ELR (cell line): ENCODE results near the gene FAM219A.
"Not testable (repeated sequence)": the region's sequence is repeated elsewhere in the genome, so short reads cannot be mapped to it uniquely, and the experiment has no call there.

Experiments
- DNase-seq: peaks from one replicate; pipeline ENCODE4 v3.0.0-alpha.2; 2015; ENCODE audit warnings: low read depth

The FAM219A gene

GRCh38 chr9:34375901-34376595, 82.3 kb downstream of the FAM219A start:
- DNase-seq: peak; percentile 32

DNA sequence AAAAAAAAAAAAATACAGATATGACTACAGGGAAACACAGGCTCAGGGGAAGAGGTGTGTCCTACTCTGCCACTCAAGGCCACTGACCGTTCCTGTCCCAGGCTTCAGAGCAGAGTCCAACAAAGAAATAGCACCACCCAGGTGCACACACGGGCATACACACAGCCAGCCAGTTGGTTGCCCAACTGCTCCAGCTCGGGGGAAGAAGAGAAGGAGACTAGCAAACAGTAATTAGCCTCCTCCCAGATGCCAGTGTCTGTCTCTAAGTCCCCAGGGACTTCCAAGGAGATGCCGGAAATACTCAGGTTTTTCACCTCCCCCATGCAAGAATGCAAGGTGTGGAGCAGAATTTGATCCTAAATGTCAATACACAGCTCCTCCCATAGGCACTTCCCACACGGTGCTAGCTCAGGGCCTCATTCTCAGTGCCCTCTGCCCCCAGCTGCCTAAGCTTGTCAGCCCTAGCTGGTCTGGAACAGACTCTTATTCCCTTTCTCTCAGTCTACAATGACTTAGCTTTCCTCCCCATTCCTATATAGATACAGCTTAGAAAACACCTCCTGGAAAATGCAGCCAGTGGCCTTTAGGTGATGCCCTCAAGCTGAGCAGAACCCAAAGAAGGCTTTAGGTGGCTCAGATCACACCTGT, 83.3 kb downstream of the FAM219A start:
- no peak for DNase-seq

DNA sequence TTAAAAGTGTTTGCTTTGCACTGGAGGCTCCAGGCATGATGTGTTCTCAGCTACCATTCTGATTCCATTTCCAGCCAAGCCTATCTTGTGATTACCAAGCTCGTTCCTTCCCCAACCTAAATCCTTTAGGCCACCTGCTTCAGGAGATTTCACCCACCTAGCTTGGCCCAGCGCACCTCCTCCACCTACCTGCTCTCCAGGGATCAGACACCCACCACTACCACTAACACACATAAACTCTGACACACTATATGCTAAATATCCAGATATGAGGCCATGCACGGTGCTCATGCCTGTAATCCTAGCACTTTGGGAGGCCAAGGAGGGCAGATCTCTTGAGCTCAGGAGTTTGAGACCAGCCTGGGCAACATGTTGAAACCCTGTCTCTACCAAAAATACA, 84.0 kb downstream of the FAM219A start:
- no peak for DNase-seq

DNA sequence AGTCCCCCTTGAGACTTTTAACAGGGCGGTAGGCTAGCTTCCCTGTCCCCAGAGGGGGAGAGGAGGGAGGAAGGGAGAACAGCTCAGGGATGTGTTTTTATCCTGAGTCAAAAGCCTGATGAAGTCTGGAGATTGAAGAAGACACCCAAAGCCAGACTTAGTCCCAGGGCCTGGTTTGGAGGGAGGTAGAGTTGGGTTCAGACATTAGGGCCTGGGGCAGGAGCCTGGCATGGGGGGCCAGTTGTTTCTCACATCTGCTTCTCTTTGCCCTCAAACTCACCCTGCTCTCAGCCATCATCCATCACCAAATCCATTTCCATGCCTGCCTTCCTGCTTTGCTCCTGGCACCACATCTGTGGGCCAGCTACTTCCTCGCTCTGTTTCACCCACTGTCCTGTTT, 84.6 kb downstream of the FAM219A start:
- DNase-seq: no peak

- no peak for DNase-seq
Observed at GRCh38 chr9:34372467-34373011, 85.8 kb downstream of the FAM219A start.

DNA sequence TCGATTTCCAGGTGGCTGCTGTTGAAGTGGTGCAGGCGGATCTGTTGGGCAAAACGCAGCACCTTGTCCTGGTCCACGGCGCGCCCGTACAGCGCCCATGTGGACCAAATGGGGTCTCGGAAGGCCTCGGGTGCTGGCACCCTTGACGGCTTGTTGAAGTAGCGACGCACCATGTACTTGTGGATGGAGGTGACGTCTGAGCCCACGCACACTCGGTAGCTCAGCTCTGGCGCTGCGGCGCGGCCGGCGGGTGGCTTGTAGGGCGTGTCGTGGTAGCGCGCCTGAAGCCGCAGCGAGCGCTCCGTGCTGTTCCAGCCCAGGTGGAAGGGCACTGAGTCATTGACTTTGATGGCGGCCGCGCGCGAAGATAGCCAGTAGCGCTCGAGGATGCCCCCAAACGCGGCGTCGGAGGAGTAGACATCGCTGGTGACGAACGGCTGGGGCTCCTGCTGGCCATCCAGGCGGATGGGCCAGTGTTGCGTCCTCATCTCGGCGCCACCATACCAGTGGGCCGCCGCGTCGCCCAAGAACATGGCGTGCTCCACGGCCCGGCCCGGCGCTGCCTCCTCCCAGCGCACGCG, 86.4 kb downstream of the FAM219A start:
- DNase-seq: no peak

DNA sequence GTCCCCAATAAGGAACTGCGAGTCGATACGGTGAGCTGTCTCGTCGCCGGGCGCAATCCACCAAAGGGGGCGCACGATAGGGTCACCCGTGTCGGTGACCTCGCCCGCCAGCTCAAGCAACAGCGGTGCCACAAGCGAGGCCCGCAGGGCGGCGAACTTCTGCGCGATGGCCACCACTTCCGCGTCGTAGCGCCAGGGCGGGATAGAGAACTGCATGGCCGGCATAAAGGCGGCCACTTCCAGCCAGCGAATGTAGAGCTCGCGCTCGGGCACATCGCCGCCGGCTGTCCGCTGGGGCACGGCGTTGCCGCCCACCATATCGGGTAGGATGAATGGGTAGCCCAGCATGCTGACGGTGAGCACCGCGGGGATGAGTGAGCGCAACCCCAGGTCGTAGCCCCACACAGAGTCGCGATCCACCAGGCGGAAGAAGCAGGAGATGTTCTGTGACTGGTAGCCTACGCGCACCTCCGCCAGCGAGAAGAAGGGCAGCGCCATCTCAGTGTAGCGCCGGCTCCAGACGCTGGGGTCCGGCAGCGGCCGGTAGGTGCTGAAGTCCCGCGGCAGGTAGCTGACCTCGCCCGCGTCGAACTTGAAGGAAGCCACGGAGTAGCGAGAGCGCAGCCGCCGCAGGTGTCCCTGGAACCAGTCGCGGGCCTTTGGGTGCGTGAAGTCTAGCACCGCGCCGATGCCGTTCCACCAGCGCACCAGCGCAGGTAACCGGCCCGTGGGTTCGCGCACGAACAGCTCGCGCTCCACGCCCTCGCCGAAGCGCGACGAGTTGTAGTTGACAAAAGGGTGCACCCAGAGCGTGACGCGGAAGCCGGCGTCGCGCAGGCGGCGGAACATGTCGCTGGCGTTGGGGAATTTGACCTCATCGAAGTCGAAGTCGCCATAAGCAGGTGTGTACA, 87.1 kb downstream of the FAM219A start:
- DNase-seq: peak; percentile 7

DNA sequence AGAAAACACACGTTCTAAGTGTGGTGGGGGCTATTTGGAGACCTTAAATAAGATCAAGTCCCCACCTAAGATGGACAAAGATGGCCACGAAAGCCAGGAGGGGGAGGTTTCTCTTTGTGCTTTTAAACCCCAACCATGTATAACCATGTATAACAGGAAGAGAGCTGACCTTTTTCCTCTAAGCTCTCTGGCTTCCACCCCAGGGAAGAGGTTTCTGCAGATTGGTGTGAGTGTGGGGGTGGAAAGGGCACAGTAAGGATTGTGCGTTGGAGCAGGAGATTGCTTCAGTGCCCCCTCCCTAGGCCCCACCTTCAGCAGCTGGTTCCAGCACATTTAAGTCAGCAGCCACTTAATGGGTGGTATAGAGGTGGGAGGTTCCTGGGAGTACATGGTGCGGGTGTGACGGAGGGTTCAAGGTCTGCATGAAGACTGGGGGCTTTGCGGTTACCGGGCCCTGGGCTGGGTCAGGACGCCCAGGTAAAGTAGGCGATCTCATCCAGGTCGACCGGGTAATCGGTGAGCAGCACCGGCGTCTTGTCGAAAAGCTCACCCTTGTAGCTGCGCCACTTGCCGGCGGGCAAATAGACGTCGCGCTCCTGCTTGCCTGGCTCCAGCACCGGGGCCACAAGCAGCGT, 87.9 kb downstream of the FAM219A start:
- no peak for DNase-seq

GRCh38 chr9:34369636-34370035, 88.7 kb downstream of the FAM219A start:
- no peak for DNase-seq

DNA sequence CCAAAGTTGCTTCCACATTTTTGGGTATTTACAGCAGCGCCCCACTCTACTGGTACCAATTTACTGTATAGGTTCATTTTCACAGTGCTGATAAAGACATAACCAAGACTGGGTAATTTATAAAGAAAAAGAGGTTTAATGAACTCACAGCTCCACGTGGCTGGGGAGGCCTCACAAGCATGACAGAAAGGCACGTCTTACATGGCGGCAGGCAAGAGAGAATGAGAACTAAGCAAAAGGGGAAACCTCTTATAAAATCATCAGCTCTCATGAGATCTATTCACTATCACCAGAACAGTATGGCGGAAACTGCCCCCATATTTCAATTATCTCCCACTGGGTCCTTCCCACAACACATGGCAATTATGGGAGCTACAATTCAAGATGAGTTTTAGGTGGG, 89.6 kb downstream of the FAM219A start:
- not testable (repeated sequence) for DNase-seq

DNA sequence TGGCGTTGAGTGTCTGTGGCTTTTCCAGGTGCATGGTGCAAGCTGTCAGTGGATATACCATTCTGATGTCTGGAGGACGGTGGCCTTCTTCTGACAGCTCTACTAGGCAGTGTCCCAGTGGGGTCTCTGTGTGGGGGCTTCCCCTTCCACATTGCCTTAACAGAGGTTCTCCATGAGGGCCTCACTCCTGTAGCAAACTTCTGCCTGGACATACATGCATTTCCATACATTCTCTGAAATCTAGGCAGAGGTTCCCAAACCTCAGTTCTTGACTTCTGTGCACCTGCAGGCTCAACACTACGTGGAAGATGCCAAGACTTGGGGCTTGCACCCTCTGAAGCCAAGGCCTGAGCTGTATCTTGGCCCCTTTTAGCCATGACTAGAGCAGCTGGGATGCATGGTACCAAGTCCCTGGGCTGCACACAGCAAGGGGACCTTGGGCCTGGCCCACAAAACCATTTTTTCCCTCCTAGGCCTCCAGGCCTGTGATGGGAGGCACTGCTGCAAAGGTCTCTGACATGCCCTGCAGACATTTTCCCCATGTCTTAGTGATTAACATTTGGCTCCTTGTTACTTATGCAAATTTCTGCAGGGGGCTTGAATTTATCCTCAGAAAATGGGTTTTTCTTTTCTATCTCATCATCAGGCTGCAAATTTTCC, 90.5 kb downstream of the FAM219A start:
- not testable (repeated sequence) for DNase-seq

GRCh38 chr9:34366365-34366764, 92.0 kb downstream of the FAM219A start:
- DNase-seq: no peak

GRCh38 chr9:34365282-34365681, 93.1 kb downstream of the FAM219A start:
- no peak for DNase-seq

GRCh38 chr9:34363619-34364351, 94.6 kb downstream of the FAM219A start:
- DNase-seq: no peak

- no peak for DNase-seq
Observed at GRCh38 chr9:34362614-34363214, 95.7 kb downstream of the FAM219A start.

DNA sequence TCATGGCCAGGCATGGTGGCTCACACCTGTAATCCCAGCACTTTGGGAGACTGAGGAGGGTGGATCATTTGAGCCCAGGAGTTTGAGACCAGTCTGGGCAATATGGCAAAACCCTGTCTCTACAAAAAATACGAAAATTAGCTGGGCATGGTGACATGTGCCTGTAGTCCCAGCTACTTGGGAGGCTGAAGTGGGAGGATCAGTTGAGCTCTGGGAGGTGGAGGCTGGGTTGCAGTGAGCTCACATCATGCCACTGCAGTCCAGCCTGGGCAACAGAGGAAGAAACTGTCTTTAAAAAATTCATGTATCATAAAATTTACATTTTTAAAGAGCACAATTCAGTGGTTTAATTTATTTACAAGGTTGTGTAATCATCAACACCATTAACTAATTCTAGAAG, 105.4 kb downstream of the FAM219A start:
- DNase-seq: not testable (repeated sequence)

- not testable (repeated sequence) for DNase-seq
Observed at GRCh38 chr9:34352122-34352652, 106.2 kb downstream of the FAM219A start.

GRCh38 chr9:34349324-34349723, 109.0 kb downstream of the FAM219A start:
- no peak for DNase-seq
